GM21515 (cell line): ENCODE data around the gene TMOD2.

Source experiments
- ATAC-seq: cut with Tn5 transposase; IDR thresholded peaks from one replicate; pipeline ENCODE4 v1.9.1; 2021; ENCODE audit not compliant: unreplicated experiment

Gene TMOD2

DNA sequence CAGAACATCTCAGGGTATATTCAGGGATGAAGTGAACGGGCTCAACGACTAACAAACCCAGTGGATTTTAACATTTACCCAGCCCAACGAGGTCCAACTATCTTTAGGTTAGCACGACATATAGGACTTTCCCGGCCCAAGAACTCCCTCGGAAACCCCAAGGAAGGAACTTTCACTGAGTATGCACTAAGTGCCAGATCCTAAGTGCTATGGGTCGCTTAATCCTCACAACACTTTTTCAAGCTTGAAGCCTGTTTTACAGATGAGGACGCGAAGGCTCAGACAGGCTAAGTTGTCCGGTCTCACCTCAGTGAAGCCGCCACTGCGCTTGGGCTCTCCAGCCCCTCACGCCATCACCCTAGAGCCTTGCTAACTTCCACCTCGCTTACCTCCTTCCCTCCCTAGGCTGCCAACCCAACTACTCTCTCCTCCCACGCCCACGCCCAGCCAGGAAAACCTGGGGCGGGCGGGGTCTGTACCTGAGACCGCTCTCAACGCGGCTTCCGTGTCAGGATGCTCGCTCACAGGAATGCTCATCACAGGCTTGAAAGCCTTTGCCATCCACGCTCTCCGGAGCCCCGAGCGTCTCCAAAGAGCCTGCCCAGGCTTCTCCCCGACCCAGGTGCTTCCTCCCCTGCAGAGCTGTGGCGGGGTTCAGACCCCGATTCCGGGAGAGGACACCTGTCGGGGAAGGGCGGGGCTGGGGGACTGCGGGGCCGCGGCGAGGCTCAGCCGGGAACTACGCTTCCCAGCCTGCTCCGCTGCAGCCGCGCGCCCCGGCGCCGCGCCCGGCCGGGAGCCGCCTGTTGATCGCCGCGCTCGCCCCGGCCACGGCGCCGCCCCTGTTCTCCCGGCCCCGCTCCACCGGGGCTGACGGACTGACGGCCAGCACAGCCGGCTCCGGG, at the start of gene TMOD2:
TSS of gene TMOD2 (plus strand) at position 806 of the 905 bp plus-strand sequence. CDS start 14,845 bp downstream, outside the sequence.
- ATAC-seq, result peak; percentile 74

GRCh38 chr15:51702710-51703109, 48.7 kb upstream of the TMOD2 start:
- ATAC-seq, result no peak

- no peak for ATAC-seq
These were observed 45.1 kb upstream of the TMOD2 start for GRCh38 chr15:51706291-51706690.

DNA sequence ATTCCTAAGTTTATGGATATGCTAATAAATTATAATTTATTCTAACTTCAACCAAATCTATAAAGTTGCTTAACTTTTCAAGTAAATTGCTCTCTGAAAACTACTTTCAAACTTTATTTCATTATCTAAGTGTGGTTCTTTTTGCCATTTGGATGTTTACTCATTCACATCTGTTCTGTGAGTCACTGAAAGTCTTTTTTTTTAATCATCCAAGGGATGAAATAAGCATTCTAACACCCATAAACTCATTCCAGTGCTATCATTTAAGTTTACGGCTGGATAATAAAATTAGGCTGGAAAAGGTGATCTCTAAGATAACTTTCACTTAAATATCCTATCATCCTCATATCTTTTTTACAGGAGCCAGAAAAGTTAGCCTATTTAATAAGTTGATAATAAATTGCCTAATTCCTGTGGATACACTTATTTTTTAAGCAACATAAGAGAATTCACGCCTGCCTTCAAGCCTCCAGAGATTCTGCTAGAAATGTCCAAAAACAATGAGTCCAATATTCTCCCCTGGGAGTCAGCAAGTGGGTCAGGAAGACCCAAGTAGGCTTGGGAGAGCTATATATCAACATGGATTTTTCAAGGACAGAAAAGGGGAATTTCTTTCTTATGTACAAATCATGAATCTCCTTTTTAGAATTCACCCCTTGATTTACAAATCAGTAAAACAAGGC, 44.3 kb upstream of the TMOD2 start:
- ATAC-seq, result no peak

DNA sequence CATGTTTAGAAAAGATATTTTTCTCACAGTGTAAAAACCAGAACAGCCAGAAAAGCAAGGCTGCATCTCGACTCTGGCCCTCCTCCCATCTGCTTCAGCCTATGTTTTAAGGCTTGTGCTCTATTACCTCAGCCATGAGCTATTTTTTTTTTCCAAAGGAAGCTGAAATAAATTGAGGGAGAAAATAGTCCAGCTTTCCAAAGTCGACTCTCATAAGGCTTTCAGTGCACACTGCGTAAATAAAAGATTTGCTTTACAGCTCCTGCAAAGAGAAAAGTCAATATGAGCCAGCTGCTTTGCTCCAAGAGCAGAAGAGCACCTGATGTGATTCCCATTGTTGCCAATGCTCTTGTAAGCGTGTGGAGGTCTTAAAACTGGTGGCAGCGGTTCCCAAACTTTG, 43.4 kb upstream of the TMOD2 start:
- no peak for ATAC-seq

GRCh38 chr15:51709031-51709430, 42.4 kb upstream of the TMOD2 start:
- ATAC-seq, result no peak

GRCh38 chr15:51714162-51714561, 37.2 kb upstream of the TMOD2 start:
- no peak for ATAC-seq

DNA sequence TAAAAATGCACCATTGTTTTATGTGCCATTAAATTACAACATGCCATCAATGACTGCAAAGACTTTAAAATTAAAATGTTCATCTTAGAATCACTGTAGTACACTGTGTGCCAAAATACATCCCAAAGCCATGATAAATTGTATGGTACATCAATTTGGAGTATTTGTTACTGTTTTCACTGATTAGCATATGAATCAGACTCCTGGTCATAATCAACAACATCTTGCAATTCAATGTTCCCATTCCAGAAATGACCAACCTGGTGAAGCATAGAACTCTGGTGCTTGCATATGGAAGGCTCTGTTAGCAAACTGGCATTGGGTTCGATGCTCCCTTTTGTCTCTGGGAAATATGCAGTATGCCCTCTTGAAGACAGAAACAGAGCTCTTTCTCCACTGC, 36.5 kb upstream of the TMOD2 start:
- no peak for ATAC-seq

DNA sequence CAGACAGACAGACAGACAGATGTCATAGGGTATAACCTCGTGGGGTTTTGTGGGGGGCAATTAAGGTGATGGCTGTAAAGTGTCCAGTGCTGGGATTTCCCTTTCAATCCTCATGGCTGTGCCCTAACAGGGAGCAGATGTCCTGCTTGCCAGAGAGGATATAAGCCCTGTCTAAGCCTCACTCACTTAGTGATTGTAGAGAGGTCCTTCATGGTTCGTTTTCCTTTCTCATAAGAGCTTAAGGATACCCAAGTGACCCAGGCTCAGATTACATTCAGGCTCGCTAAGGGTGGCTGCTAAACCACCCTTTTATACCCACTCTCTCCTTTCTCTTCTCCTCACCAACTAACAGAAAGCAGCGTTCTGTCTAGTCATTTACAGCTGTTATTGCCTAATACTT, 33.2 kb upstream of the TMOD2 start:
- ATAC-seq, result no peak

DNA sequence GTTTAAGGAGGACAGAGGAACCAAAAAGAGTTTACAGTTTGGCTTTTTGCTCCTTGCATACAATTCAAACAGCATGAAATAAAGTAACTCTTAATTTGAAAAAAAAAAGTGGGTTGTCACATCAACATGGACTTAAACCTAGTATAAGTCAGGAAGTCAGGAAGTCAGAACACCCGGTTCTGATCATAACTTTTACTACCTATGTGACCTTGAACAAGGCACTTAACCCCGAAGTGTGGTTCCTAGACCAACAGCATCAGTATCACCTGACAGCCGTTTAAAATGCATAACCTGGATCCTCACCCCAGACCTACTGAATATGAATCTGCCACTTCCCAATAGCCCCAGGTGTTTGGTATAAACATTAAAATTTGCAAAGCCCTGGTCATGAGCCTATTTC, 32.7 kb upstream of the TMOD2 start:
- ATAC-seq, result no peak

DNA sequence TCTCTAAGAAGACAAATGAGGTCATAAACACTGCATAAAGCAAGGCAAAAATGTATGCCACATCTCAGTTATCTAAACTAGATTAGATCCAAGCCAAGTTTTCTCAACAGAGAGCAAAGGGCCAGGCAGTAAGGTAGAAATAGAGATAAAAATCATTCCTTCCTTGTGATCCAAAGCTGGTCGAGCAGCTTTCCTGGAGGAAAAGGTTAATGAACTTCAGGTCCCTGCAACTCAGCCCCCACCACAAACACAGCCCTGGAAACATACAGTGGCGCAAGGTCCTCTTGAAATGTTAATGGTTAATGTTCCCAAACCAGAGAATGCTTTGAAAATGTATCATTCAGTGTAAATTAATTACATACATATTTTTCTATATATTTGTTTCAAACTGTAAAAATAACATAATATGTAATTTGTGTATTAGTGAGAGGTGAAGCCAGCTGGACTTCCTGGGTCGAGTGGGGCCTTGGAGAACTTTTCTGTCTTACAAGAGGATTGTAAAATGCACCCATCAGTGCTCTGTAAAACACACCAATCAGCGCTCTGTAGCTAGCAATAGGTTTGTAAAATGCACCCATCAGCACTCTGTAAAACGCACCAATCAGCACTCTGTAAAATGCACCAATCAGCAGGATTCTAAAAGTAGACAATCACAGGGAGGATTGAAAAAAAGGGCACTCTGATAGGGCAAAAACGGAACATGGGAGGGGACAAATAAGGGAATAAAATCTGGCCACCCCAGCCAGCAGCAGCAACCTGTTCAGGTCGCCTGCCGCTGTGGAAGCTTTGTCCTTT, 31.0 kb upstream of the TMOD2 start:
- no peak for ATAC-seq

DNA sequence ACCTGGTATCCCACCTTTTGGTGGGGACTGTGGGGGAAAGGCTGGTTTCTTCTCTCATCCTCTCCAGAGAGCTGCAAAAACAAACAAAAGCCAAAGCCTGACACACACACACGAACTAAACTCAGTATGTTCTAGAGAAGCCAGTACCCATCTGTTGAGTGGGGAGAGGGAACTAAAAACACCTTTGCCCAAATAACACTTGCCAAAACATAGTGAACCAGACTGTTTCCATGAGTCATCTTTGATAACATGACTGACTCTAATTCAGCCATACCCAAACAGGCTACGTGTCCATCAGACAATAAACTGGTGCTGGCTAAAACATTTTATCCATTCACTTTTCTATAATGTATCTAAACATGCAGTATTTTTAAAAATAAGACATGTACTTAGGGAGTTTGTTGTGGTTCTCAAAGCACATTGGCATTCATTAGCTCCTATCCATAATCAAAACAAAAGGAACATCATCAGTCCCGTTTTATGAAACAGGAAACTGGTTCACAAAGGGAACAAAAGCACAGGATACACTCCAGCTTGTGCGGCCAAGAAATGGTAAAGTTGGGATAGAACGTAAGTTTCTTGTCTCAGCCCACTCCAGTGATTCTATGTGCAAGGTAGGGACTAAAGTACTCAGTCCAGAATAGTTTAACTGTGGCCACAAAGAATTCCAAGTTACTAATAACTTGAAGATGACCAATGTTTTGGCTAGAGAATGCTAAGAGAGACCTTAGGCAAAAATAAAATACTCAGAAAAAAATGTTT, 30.0 kb upstream of the TMOD2 start:
- no peak for ATAC-seq

DNA sequence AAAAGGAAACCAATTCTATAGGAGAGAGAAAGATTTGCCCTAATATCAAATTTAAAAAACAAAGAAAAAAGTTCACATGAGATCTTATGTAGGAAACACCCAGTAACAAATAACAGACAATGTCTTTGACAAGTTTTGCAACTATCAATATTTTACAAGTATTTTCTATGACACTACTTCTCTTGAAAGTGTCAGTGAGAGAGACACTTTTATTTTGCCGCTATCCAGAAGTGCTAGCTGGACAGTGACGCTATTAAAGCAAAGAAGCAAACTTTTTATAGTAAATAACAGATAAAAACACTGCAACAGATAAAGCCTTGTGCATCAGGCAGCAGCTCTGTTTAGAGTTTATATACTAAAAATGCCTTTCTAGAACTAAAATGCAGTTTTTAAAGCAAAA, 27.2 kb upstream of the TMOD2 start:
- no peak for ATAC-seq

- no peak for ATAC-seq
These were observed 26.7 kb upstream of the TMOD2 start for GRCh38 chr15:51724673-51725072.

DNA sequence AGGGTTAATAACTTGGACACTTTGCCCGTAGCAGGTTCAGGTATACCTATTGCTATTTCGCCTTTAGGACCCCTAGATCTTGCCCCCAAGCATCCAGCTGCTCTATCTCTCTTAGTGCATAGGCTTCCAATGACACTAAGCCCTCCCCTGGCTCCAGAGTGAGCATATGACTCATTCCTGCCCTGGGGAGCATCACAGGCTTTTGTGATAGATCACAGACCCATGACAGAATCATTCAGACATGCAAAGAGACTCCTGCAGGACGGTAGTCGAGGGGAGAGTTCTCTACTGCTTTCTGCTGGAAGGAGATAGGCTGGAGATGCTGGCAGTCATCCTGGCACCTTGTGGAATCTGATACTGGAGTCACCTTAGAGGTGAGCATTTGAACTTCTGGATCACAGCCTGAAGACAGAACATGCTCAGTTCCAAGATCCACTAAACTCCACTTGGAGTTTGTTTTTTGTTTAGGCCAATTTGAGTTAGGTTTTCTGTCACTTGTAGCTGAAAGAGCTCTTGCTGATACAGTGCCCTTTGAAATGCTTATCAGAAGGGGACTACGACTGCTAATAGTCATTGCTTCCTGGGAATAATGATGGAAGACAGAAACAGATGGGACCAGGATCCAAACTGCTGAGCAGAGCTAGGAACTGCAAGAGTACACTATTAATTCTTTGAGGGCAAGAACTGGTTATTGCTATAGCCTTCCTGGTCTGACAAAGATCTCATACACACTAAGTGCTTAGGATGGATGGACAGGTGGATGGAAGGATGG, 24.9 kb upstream of the TMOD2 start:
- ATAC-seq, result peak; percentile 68

GRCh38 chr15:51727141-51727897, 24.1 kb upstream of the TMOD2 start:
- no peak for ATAC-seq

GRCh38 chr15:51731549-51732267, 19.7 kb upstream of the TMOD2 start:
- peak; percentile 56 for ATAC-seq

GRCh38 chr15:51732646-51733045, 18.8 kb upstream of the TMOD2 start:
- ATAC-seq, result no peak
